Hepatic stellate cell (primary cell): ENCODE data around the gene DDX52.
"Not testable (repeated sequence)": the region's sequence is repeated elsewhere in the genome, so short reads cannot be mapped to it uniquely, and the experiment has no call there.

Source experiments
- DNase-seq: peaks from one replicate; pipeline ENCODE4 v3.0.0; 2011; ENCODE audit warnings: low spot score

DDX52 gene, protein sequence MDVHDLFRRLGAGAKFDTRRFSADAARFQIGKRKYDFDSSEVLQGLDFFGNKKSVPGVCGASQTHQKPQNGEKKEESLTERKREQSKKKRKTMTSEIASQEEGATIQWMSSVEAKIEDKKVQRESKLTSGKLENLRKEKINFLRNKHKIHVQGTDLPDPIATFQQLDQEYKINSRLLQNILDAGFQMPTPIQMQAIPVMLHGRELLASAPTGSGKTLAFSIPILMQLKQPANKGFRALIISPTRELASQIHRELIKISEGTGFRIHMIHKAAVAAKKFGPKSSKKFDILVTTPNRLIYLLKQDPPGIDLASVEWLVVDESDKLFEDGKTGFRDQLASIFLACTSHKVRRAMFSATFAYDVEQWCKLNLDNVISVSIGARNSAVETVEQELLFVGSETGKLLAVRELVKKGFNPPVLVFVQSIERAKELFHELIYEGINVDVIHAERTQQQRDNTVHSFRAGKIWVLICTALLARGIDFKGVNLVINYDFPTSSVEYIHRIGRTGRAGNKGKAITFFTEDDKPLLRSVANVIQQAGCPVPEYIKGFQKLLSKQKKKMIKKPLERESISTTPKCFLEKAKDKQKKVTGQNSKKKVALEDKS

DNA sequence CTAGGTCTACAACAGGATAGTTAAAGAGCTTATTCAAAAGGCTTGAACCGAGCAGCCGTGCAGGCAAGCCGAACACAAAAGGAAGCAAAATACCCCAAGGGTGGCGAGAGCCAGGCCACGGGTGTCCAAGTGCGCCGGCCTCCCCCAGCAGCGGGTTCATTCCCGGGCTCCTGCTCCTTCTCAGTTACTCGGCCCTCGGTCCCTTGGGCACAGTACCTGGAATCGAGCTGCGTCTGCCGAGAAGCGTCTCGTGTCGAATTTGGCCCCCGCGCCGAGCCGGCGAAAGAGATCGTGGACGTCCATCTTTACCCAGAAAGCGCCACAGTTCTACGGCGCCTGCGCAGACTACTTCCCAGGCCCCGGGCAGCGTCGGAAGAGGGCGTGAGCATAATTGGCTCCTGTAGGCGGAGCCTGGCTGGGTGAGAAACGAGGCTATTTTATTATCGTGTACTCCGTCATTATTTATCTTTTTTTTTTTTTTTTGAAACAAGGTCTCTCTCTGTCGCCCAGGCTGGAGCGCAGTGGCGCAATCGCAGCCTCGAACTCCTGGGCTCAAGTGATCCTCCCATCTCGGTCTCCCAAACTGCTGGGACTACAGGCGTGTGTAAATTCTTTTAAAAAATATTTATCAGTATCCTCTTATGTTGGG lies at the start of gene DDX52:
TSS of gene DDX52 (minus strand) at position 329 of the 649 bp plus-strand sequence. CDS start at position 303, 26 bp downstream.
- peak; percentile 93 for DNase-seq

DNA sequence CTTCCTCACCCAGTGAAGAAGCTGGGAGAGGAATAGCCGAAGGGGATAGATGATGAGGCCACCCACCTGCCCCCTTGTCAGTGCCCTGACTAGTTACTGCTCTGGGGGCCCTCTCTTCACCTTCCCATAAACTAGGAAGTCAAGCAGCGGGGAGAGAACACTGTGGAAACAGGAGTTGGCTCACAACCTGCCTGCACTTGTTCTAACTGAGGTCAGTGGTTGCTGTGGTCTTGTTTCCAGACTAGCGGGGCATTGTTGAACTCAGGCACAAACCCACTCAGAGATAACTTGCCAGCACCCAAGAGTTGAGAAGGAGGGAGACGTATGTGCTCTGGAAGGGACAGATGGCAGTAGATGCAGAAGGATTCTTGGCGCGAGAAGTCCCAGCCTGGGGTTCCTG lies 48.6 kb upstream of the DDX52 start:
- no peak for DNase-seq

- no peak for DNase-seq
These were observed 46.1 kb upstream of the DDX52 start for GRCh38 chr17:37689317-37689716.

DNA sequence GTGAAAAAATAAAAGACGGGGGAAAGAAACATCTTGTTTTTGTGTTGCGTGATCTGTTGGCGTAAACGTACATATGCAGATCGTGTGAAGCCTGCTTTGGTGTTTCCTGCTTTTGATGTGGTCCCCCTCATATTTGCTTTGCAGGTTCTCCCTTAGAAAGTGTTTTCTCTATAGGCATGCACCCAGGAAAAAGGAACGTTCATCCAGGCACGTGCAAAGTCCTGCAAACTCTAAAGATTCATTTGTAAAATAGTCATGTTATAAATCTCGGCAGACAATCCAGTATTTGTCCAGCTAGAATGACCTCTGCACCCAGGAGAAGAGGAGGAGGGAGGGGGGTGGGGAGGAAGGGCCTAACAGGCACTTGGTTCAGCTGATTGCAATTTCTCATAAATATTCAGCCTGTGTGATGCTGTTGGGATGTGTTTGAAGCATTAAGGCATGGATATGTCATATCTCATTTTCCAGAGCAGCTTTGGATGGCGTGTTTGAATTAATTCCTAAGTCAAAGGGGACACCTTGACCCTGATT lies 40.3 kb upstream of the DDX52 start:
- DNase-seq = no peak

DNA sequence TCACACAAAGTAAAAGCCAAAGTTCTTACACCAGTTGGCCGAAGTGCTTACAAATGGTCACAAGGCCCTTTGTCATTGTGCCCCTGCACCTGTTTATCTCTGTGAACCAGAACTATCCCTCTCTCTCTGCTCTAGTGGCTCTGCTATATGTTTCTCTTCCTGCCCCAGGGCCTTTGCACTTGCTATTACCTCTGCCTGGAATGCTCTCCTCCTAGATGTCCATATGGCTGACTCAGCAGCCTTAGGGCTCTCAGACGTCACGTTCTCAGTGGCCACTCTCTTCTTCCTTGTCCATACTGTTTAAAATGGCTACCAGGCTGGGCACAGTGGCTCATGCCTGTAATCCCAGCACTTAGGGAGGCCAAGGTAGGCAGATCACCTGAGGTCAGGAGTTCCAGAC lies 38.8 kb upstream of the DDX52 start:
- no peak for DNase-seq

GRCh38 chr17:37679995-37680394 lies 36.7 kb upstream of the DDX52 start:
- DNase-seq = not testable (repeated sequence)

DNA sequence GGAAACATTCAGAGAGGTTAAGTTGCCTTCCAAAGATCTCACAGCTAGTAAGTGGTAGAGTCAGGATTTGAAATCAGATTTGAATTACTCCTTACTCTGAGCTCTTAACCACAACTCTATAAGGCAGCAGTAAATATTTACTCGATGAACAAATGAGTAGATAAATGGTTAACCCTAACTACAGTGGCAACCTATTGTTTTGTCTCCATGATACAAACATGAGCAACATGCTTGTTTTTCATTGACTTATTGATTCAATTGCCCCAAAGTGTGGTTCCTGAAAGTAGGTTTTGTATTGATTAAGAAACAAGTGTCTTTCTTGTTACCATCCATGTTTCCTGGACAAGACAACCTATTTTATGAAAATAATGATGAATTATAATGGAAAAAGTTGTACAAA lies 34.8 kb upstream of the DDX52 start:
- DNase-seq = no peak

- DNase-seq = no peak
These were observed 33.8 kb upstream of the DDX52 start for GRCh38 chr17:37677021-37677420.

DNA sequence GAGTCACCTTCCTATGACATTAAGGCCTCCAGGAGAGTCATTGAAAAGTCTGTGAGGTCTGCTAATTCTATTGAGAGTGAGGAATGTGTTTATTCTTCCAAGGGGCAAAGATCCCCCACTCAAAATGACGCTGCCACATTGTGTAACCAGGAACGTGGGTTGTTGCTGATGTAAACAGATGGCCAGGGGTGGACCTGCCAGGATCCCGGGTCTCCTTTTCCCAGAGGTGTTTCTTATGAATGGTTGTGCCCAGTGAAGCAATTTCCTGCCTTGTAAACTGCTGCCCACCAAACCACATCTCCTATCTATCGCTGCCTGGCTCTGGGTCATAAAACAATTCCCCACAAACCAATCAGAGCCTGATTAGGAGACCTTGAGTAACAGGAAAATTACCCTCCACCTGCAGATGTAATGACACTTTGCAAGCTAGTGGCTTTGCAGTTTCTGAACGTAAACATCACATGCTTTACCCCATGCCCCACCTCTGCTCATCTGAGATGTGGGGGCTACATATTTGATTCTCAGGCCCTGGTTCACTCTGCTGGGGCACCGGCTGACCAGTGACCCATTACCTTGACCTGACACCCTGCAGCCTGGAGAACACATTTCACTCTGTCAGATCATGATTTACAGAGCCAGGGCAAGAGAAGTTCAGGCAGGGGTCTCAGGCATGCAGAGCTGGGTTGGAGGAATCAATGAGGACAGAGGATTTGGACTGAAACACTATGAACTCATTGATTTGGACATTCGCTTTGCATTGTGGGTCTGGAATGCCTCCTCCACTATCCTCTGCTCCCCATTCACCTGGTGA lies 33.1 kb upstream of the DDX52 start:
- no peak for DNase-seq

GRCh38 chr17:37674511-37674910 lies 31.3 kb upstream of the DDX52 start:
- no peak for DNase-seq

- no peak for DNase-seq
These were observed 30.1 kb upstream of the DDX52 start for GRCh38 chr17:37673386-37673785.

- DNase-seq = no peak
These were observed 29.4 kb upstream of the DDX52 start for GRCh38 chr17:37672548-37673078.

- DNase-seq = peak; percentile 75
These were observed 28.7 kb upstream of the DDX52 start for GRCh38 chr17:37671824-37672547.

DNA sequence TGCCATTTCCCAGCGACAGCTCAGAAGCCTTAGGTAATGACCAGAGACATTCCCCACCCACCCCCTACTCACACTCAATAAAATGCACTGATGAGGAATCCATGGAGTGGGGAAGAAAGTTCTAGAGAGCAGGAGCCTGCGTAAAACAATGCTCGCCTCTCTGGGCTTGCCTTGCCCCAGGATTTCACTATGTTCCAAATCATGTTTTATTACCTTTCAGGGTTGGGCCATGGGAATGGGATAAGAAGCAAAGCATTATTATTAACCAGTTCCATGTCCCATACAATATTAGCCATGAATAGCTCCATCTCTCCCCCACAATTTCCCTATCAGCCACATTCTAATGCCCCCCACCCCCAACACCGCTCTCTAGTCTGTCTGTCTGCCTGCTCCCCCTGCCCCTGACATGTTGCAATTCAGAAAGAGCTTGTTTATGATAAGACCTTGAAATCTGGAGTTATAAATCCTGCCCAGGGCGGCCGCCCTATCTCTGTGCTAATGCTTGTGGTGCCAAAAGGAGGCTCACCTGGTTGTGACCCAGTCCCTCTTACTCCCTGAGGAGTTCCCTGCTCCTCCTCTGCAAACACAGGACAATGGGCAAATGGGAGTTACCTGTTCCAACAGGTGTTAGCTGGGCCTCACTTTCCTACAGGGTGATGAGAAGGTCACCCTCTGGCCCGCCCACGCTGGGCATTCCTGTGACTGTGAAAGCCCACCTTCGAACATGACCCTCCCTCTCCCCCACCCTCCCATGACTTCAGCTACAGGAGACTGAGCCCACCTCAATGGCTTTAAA lies 28.0 kb upstream of the DDX52 start:
- no peak for DNase-seq

DNA sequence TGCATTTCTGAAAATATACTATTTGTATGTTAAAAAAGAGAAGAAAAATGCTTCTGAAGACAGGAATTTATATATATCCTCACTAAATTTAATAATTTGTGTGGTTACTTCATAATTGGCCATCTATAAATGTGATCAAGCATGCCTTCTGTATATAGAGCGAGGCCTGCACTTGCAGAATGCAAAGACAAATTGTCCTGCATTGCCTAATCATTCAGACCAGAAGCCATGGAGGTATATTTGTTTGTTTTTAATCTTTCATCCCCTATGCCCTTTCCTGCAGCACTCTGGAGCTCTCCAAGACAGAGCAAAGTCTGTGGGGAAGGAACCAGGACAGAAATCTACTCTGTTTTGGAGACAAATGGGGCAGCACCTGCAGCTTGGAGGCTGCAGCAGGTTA lies 23.8 kb upstream of the DDX52 start:
- DNase-seq = no peak

- no peak for DNase-seq
These were observed 21.0 kb upstream of the DDX52 start for GRCh38 chr17:37664214-37664613.

DNA sequence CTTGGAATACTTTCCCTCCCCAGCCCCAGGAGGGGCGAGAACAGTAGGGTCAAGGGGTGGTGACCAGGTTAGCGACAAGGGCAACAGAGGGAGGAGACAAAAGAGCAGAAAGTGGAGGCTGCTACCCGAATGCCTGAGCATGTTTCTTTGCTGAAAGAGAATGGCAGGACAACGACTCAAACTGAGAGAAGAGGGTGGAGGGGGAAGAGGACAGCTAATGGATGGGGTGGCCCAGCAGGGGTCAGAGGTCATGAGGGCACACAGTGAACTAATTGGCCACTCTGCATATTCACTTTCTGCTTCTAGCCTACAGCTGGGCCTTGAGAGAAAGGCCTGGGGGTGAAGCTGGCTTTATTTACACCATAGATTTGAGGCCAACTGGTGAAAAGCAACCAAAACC lies 19.1 kb upstream of the DDX52 start:
- no peak for DNase-seq

GRCh38 chr17:37661400-37662014 lies 18.3 kb upstream of the DDX52 start:
- no peak for DNase-seq

DNA sequence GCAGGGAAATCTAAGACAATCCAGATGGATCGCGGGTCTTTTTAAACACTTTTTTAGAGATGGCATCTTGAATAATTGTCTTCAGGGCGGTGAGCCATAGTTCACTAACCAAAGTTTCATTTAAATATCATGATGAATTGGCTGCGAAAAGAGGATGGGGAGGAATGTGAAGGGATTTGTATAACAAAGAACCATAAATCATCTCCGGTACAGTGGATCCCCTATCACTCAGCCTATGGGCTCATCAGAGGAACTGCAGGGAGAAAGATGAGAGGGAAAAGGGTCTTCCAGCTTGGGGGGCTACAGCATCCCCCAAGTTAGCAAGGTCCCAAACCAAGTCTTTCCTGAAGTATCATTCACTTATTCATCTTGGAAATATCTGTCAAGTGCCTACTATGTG lies 16.7 kb upstream of the DDX52 start:
- no peak for DNase-seq

- DNase-seq = no peak
These were observed 14.0 kb upstream of the DDX52 start for GRCh38 chr17:37657202-37657601.
